WTC11 (cell line): ENCODE measurements around the gene MITF.

ENCODE experiments used
- CREM ChIP-seq: sonication (generic); formaldehyde crosslinking; IDR thresholded peaks from 2 replicates; pipeline ENCODE4 v1.8.1; 2022; ENCODE audit warnings: mild to moderate bottlenecking, missing genetic modification reagents, moderate library complexity
- ETV6 ChIP-seq: sonication (generic); formaldehyde crosslinking; IDR thresholded peaks from 2 replicates; pipeline ENCODE4 v1.8.1; 2022; ENCODE audit warnings: mild to moderate bottlenecking, missing genetic modification reagents
- IRF2 ChIP-seq: sonication (generic); formaldehyde crosslinking; IDR thresholded peaks from 2 replicates; pipeline ENCODE4 v1.8.0; 2022; ENCODE audit warnings: low read depth, missing genetic modification reagents, borderline replicate concordance
- RELA ChIP-seq: sonication (generic); formaldehyde crosslinking; IDR thresholded peaks from 2 replicates; pipeline ENCODE4 v1.8.1; 2022; ENCODE audit warnings: missing genetic modification reagents, mild to moderate bottlenecking, borderline replicate concordance
- ZNF138 ChIP-seq: sonication (generic); formaldehyde crosslinking; conservative IDR thresholded peaks from 2 replicates; pipeline ENCODE4 v1.8.1; 2022; ENCODE audit warnings: mild to moderate bottlenecking, moderate library complexity, missing genetic modification reagents
- ZNF532 ChIP-seq: fragments of 250-450 bp; sonication (Bioruptor Pico); IDR thresholded peaks from 2 replicates; pipeline ENCODE4 v1.9.0; 2021; ENCODE audit warnings: mild to moderate bottlenecking, borderline replicate concordance
- TF ChIP-seq, protein P1 (sequence below): sonication (generic); formaldehyde crosslinking; IDR thresholded peaks from 2 replicates; pipeline ENCODE4 v1.8.0; 2022; ENCODE audit warnings: mild to moderate bottlenecking, missing genetic modification reagents
- TF ChIP-seq, protein P2 (sequence below): fragments of 200-600 bp; IDR thresholded peaks from 2 replicates; pipeline ENCODE4 v1.8.0; 2022; ENCODE audit warnings: antibody characterized with exemption
- TF ChIP-seq, protein P3 (sequence below): sonication (generic); formaldehyde crosslinking; conservative IDR thresholded peaks from 2 replicates; pipeline ENCODE4 v1.8.1; 2022; ENCODE audit warnings: mild to moderate bottlenecking, missing genetic modification reagents
- TF ChIP-seq, protein P4 (sequence below): sonication (generic); formaldehyde crosslinking; IDR thresholded peaks from 2 replicates; pipeline ENCODE4 v1.8.1; 2023; ENCODE audit warnings: mild to moderate bottlenecking, missing genetic modification reagents, moderate library complexity

DNA sequence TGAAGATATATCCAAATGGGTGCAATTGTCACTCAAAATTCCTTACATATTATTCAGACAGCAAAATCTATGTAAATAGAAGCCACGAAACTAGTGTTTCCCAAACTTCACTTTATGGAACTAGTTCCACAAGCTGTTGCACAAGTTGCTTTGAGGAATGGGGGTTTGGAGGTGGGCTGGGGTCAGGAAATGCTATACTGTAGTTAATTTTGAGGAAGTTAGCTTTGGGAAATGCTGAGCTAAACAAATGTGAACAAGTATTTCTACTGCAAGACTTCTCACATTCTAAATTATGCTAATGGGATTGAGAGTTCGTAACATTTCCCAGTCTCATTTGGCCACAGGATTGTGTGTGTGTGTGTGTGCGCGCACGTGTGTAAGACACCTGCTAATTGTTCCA, 231.6 kb downstream of the MITF start:
- no peak for TF ChIP-seq ZNF138 (CRISPR knock-in tag)
- TF ChIP-seq, protein P1, sequence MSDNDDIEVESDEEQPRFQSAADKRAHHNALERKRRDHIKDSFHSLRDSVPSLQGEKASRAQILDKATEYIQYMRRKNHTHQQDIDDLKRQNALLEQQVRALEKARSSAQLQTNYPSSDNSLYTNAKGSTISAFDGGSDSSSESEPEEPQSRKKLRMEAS (CRISPR knock-in tag) = no peak
- TF ChIP-seq IRF2 (CRISPR knock-in tag) = no peak
- TF ChIP-seq RELA (CRISPR knock-in tag) = no peak
- TF ChIP-seq, protein P2, sequence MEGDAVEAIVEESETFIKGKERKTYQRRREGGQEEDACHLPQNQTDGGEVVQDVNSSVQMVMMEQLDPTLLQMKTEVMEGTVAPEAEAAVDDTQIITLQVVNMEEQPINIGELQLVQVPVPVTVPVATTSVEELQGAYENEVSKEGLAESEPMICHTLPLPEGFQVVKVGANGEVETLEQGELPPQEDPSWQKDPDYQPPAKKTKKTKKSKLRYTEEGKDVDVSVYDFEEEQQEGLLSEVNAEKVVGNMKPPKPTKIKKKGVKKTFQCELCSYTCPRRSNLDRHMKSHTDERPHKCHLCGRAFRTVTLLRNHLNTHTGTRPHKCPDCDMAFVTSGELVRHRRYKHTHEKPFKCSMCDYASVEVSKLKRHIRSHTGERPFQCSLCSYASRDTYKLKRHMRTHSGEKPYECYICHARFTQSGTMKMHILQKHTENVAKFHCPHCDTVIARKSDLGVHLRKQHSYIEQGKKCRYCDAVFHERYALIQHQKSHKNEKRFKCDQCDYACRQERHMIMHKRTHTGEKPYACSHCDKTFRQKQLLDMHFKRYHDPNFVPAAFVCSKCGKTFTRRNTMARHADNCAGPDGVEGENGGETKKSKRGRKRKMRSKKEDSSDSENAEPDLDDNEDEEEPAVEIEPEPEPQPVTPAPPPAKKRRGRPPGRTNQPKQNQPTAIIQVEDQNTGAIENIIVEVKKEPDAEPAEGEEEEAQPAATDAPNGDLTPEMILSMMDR = no peak
- TF ChIP-seq ETV6 (CRISPR knock-in tag) = no peak
- TF ChIP-seq, protein P3, sequence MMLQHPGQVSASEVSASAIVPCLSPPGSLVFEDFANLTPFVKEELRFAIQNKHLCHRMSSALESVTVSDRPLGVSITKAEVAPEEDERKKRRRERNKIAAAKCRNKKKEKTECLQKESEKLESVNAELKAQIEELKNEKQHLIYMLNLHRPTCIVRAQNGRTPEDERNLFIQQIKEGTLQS = no peak
- no peak for TF ChIP-seq ZNF532 (CRISPR knock-in tag)
- TF ChIP-seq CREM (CRISPR knock-in tag) = no peak
- TF ChIP-seq, protein P4, sequence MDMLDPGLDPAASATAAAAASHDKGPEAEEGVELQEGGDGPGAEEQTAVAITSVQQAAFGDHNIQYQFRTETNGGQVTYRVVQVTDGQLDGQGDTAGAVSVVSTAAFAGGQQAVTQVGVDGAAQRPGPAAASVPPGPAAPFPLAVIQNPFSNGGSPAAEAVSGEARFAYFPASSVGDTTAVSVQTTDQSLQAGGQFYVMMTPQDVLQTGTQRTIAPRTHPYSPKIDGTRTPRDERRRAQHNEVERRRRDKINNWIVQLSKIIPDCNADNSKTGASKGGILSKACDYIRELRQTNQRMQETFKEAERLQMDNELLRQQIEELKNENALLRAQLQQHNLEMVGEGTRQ (CRISPR knock-in tag) = no peak
